22Rv1 (cell line): ENCODE results near the gene KCNT1.

Experiments
- H3K27ac ChIP-seq: fragments of 450-650 bp; 2 replicates; pipeline ENCODE4 v1.5.1; 2017
- ZFX ChIP-seq: fragments of 450-650 bp; IDR thresholded peaks from 2 replicates; pipeline ENCODE4 v1.6.1; 2017; ENCODE audit warnings: antibody characterized with exemption, borderline replicate concordance
- TF ChIP-seq, protein P1 (sequence below): fragments of 450-650 bp; IDR thresholded peaks from 2 replicates; pipeline ENCODE4 v1.5.1; 2017; ENCODE audit warnings: mild to moderate bottlenecking

KCNT1 gene

DNA sequence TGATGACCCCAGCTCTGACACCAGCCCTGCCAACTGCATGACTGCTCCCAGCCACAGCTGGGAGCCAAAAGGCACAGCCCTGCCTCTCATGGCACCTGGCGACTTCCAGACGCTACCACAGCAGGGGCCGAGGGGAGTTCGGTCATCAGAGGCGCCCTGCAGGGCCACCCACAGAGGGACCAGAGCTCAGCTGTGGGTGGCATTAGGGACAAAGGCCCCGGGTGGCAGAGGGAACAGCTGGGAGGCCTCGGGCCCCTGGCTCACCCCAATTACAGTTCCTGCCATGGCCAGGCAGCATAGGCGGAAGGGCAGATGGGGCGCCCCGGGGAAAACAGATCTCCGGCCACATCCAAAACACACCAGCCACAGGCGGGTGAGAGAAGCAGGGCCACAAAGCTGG is 6.3 kb upstream of the KCNT1 start:
- TF ChIP-seq ZFX: no peak
- TF ChIP-seq, protein P1, sequence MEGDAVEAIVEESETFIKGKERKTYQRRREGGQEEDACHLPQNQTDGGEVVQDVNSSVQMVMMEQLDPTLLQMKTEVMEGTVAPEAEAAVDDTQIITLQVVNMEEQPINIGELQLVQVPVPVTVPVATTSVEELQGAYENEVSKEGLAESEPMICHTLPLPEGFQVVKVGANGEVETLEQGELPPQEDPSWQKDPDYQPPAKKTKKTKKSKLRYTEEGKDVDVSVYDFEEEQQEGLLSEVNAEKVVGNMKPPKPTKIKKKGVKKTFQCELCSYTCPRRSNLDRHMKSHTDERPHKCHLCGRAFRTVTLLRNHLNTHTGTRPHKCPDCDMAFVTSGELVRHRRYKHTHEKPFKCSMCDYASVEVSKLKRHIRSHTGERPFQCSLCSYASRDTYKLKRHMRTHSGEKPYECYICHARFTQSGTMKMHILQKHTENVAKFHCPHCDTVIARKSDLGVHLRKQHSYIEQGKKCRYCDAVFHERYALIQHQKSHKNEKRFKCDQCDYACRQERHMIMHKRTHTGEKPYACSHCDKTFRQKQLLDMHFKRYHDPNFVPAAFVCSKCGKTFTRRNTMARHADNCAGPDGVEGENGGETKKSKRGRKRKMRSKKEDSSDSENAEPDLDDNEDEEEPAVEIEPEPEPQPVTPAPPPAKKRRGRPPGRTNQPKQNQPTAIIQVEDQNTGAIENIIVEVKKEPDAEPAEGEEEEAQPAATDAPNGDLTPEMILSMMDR: no peak
- no peak overlapping the region for H3K27ac ChIP-seq

GRCh38 chr9:135696446-135696845 is 5.5 kb upstream of the KCNT1 start:
- TF ChIP-seq, protein P1: no peak
- no peak for TF ChIP-seq ZFX
- H3K27ac ChIP-seq: no peak overlapping the region

GRCh38 chr9:135697226-135697625 is 4.8 kb upstream of the KCNT1 start:
- no peak overlapping the region for H3K27ac ChIP-seq
- TF ChIP-seq, protein P1: no peak
- TF ChIP-seq ZFX: no peak

DNA sequence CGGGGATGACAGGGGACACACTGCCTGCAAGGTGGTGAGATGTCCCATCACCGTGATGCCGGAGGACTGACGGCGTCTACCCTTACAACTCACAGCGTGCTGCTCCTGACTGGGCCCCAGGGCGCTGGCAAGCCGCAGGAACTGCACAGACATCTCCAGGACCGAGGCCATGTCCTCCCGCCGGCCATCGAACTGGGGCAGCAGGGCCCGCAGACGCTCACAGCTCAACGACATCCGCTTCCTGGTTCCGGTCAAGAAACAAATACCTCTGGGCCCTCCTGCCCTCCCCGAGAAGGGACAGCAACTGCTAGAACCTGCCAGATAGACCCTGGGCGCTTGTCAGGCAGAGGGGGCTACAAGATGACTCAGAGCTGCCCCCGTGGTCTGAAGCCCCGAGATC is 3.7 kb upstream of the KCNT1 start:
- H3K27ac ChIP-seq: no peak overlapping the region
- TF ChIP-seq, protein P1: no peak
- no peak for TF ChIP-seq ZFX

DNA sequence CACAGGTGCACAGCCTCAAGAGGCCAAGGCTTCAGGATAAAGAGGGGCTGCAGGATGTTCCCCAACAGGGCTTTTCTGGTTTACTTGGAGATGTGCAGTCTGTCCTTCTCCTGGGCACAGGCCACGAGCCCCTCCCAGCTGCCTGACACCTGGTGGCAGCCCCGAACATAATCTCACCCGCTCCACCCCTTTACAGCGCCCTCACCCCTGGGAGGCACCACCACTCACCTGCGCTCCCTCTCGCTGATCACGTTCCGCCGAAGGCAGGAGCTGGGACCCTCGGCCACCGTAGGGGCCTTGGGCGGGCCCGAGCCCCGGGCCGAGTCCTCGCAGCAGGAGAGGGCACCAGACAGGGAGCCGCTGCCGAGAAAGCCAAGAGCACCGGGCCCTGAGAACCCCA is 3.2 kb upstream of the KCNT1 start:
- no peak overlapping the region for H3K27ac ChIP-seq
- TF ChIP-seq ZFX: no peak
- TF ChIP-seq, protein P1: no peak

DNA sequence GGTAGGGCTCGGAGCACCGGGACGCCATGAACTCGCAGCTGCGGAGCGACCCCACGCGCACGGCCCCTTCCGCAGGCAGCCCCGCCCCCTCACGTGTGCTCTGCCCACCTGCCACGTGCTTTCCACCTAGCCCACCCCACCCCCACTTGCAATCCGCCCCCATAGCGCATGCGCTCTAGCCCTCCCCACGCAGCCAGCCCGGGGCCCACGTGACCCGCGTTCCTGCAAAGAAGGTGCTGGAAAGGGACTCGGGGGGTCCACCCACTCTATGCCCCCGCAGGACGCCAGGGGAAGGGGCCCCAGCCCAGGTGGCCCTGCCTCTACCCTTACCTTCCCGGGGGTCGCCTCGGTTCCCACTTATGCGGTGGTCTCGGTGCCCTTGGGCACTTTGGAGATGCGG is 2.5 kb upstream of the KCNT1 start, which contains the start of gene SOHLH1:
SOHLH1 (minus strand) TSS at position 42 of the 400 bp plus-strand sequence; CDS start at position 28, 14 bp downstream.
- H3K27ac ChIP-seq: no peak within 1 kb of the TSS
- TF ChIP-seq ZFX: no peak
- TF ChIP-seq, protein P1: no peak

DNA sequence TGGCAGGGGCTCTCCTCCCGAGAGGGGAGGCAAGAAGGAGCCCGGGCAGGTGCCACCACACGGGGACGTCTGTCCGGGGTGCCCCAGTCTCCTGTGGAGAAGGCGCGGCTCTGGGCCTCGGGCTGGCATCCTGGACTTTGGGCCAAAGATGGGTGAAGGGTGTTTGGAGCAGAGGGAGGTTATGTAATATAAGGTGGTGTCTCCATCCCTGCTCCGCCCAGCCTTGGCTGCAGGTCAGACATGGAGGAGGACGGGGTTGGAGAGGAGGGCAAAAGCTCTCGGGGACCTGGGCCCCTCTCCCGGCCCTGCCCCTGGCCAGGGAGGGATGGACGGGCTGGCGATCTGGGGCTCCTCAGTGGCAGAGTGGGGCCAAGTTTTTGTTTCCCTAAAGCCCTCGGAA is 1.5 kb upstream of the KCNT1 start:
- no peak for TF ChIP-seq ZFX
- TF ChIP-seq, protein P1: no peak
- no peak overlapping the region for H3K27ac ChIP-seq
